Measurements from ENCODE around the gene TIMM13. TPM values are rescaled to one million over a fixed set of nuclear protein-coding genes. Genes with fewer than 3 reads are reported as not detected.

Gene TIMM13
- polyA plus RNA-seq, 1 donor (not counting 4 experiments of a cell fraction or from before 2014, with no cell fraction given) = 45.0 TPM

DNA sequence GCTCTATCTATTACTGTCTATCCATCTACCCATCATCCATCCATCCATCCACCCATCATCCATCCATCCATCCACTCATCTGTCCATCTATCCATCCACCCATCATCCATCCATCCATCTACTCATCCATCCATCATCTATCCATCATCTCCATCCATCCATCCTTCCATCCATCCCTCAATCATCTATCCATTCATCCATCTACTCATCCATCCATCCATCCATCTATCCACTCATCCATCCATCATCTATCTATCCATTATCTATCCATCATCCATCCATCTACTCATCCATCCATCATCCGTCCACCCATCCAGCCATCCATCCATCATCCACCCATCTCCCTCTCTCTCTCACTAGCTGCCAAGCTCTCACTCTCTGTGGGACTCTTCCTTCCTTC lies 13.1 kb upstream of the TIMM13 start:
- Histone ChIP-seq H3K27ac (ENCODE audit: control insufficient read depth, insufficient read depth, low read length) (no peak overlapping the region), H4K20me1 (ENCODE audit: control insufficient read depth, extremely low read depth, insufficient read depth, low read length) (peaks cover 10% of the 10 kb centered on the region), H3K9ac (ENCODE audit: control insufficient read depth, extremely low read depth, insufficient read depth, low read length) (no peak overlapping the region), H3K79me2 (ENCODE audit: control insufficient read depth, insufficient read depth, low read length) (peaks cover 58% of the 10 kb centered on the region), H3K4me1 (ENCODE audit: control insufficient read depth, extremely low read depth, insufficient read depth, low read length) (no peaks in the 10 kb centered on the region), H2AFZ (ENCODE audit: control insufficient read depth, low read length) (no peak overlapping the region), H3K9me3 (ENCODE audit: control insufficient read depth, low read depth, low read length) (no peaks in the 10 kb centered on the region), H3K4me2 (ENCODE audit: control insufficient read depth, extremely low read depth, insufficient read depth, low read depth, low read length) (no peak overlapping the region), H3K4me3 (ENCODE audit: control insufficient read depth in 2 of 3, extremely low read depth in 1 of 3, insufficient read depth in 2 of 3, low read depth in 1 of 3, low read length in 3 of 3) (no peak overlapping the region), H3K9me1 (ENCODE audit: control insufficient read depth, extremely low read depth, insufficient read depth, low read length) (no peaks in the 10 kb centered on the region), H3K27me3 (ENCODE audit: control insufficient read depth, extremely low read depth, insufficient read depth, low read length) (no peaks in the 10 kb centered on the region), H3K36me3 (ENCODE audit: control insufficient read depth in 2 of 2, extremely low read depth in 1 of 2, insufficient read depth in 2 of 2, low read length in 2 of 2) (peaks cover 16 to 41% of the 10 kb centered on the region in 2 experiments)
- dilution Hi-C loops (cut with MboI; ENCODE audit: extremely low pct_ligation_motif_present, low sequenced_read_pairs) = no loop called here
- FAIRE-seq (no peak), DNase-seq (ENCODE audit: low read depth, low spot score) (no peak)
- no peak for TF ChIP-seq EZH2 (IDR thresholded peaks at IDR 0.05; ENCODE audit: low read length)
- TF ChIP-seq, protein P1, sequence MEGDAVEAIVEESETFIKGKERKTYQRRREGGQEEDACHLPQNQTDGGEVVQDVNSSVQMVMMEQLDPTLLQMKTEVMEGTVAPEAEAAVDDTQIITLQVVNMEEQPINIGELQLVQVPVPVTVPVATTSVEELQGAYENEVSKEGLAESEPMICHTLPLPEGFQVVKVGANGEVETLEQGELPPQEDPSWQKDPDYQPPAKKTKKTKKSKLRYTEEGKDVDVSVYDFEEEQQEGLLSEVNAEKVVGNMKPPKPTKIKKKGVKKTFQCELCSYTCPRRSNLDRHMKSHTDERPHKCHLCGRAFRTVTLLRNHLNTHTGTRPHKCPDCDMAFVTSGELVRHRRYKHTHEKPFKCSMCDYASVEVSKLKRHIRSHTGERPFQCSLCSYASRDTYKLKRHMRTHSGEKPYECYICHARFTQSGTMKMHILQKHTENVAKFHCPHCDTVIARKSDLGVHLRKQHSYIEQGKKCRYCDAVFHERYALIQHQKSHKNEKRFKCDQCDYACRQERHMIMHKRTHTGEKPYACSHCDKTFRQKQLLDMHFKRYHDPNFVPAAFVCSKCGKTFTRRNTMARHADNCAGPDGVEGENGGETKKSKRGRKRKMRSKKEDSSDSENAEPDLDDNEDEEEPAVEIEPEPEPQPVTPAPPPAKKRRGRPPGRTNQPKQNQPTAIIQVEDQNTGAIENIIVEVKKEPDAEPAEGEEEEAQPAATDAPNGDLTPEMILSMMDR (optimal IDR thresholded peaks at IDR 0.05 in 1 of 3, IDR thresholded peaks at IDR 0.05 in 1 of 3, conservative IDR thresholded peaks at IDR 0.05 in 1 of 3; ENCODE audit: extremely low read depth in 1 of 3, insufficient read depth in 2 of 3, low read length in 3 of 3) = no peak

DNA sequence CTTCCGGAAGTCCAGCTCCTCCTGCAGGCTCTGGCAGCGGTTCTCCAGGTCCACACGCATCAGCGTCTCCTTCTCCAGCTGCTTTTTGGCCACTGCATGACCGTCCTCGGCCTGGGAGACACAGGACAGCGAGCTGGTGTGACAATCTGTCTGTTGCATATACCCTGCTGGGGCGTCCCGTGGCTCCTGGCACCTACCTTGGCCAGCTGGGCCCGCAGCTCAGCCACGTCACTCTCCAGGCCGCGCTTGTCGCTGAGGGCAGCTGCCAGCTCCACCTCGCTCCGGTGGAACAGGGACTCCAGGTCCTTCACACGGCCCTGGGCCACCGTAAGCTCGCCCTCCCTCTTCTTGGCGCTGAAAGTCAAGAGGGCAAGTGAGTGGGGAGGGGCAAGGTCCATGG lies 10.8 kb upstream of the TIMM13 start:
- H3K4me2 ChIP-seq (ENCODE audit: control insufficient read depth, extremely low read depth, insufficient read depth, low read depth, low read length) = no peak overlapping the region
- peaks cover 10% of the 10 kb centered on the region for H4K20me1 ChIP-seq (ENCODE audit: control insufficient read depth, extremely low read depth, insufficient read depth, low read length)
- H2AFZ ChIP-seq (ENCODE audit: control insufficient read depth, low read length) = no peak overlapping the region
- H3K79me2 ChIP-seq (ENCODE audit: control insufficient read depth, insufficient read depth, low read length) = peaks cover 39% of the 10 kb centered on the region
- no peak overlapping the region for H3K9ac ChIP-seq (ENCODE audit: control insufficient read depth, extremely low read depth, insufficient read depth, low read length)
- no peaks in the 10 kb centered on the region for H3K27me3 ChIP-seq (ENCODE audit: control insufficient read depth, extremely low read depth, insufficient read depth, low read length)
- no peaks in the 10 kb centered on the region for H3K9me1 ChIP-seq (ENCODE audit: control insufficient read depth, extremely low read depth, insufficient read depth, low read length)
- H3K4me1 ChIP-seq (ENCODE audit: control insufficient read depth, extremely low read depth, insufficient read depth, low read length) = no peaks in the 10 kb centered on the region
- DNase-seq (ENCODE audit: low read depth, low spot score) (no peak), FAIRE-seq (no peak)
- dilution Hi-C loops (cut with MboI; ENCODE audit: extremely low pct_ligation_motif_present, low sequenced_read_pairs) = no loop called here
- no peak overlapping the region for H3K4me3 ChIP-seq (ENCODE audit: control insufficient read depth in 2 of 3, extremely low read depth in 1 of 3, insufficient read depth in 2 of 3, low read depth in 1 of 3, low read length in 3 of 3)
- TF ChIP-seq EZH2 (IDR thresholded peaks at IDR 0.05; ENCODE audit: low read length) = no peak
- TF ChIP-seq, protein P1 (optimal IDR thresholded peaks at IDR 0.05 in 1 of 3, IDR thresholded peaks at IDR 0.05 in 1 of 3, conservative IDR thresholded peaks at IDR 0.05 in 1 of 3; ENCODE audit: extremely low read depth in 1 of 3, insufficient read depth in 2 of 3, low read length in 3 of 3) = no peak
- peaks cover 12 to 33% of the 10 kb centered on the region in 2 experiments for H3K36me3 ChIP-seq (ENCODE audit: control insufficient read depth in 2 of 2, extremely low read depth in 1 of 2, insufficient read depth in 2 of 2, low read length in 2 of 2)
- no peaks in the 10 kb centered on the region for H3K9me3 ChIP-seq (ENCODE audit: control insufficient read depth, low read depth, low read length)
- H3K27ac ChIP-seq (ENCODE audit: control insufficient read depth, insufficient read depth, low read length) = no peak overlapping the region
